T-helper 1 cell (primary cell): Measurements from ENCODE around the gene CDR2L.

Source experiments
- DNase-seq, 5 donors: peaks; one replicate each; pipeline ENCODE4 v3.0.0-alpha.2; 2012 to 2020
- total RNA-seq, 4 donors: gene quantifications; one replicate each; lab custom pipeline; 2026; lab: John Stamatoyannopoulos, UW

CDR2L gene
- total RNA-seq = 0 to 0.31 (median 0.19) reads per million in 4 donors

GRCh38 chr17:74987418-74987908 lies at the start of gene CDR2L:
Gene CDR2L, plus strand, starts transcription at chr17:74987632. Its CDS starts 412 bp downstream, at chr17:74988044.
- peak; percentile 83 to 92 (median 89) for DNase-seq

- DNase-seq = no peak
Measured at GRCh38 chr17:74938194-74938950, 49.1 kb upstream of the CDR2L start.

GRCh38 chr17:74939534-74939933 lies 47.9 kb upstream of the CDR2L start:
- DNase-seq = no peak

- no peak for DNase-seq
Measured at GRCh38 chr17:74941128-74941725, 46.2 kb upstream of the CDR2L start.

- no peak for DNase-seq
Measured at GRCh38 chr17:74943808-74944522, 43.5 kb upstream of the CDR2L start.

- DNase-seq = no peak
Measured at GRCh38 chr17:74945543-74945942, 41.9 kb upstream of the CDR2L start.

GRCh38 chr17:74946641-74947040 lies 40.8 kb upstream of the CDR2L start:
- no peak for DNase-seq

- no peak for DNase-seq
Measured at GRCh38 chr17:74947041-74947754, 40.2 kb upstream of the CDR2L start.

- DNase-seq = no peak
Measured at GRCh38 chr17:74949455-74950115, 37.8 kb upstream of the CDR2L start.

- DNase-seq = no peak
Measured at GRCh38 chr17:74950207-74950606, 37.2 kb upstream of the CDR2L start.

- no peak for DNase-seq
Measured at GRCh38 chr17:74951065-74951464, 36.4 kb upstream of the CDR2L start.

- DNase-seq = no peak
Measured at GRCh38 chr17:74951680-74952421, 35.6 kb upstream of the CDR2L start.

- DNase-seq = no peak
Measured at GRCh38 chr17:74952431-74953133, 34.9 kb upstream of the CDR2L start.

- DNase-seq = no peak
Measured at GRCh38 chr17:74953134-74953687, 34.2 kb upstream of the CDR2L start.

GRCh38 chr17:74954115-74954514 lies 33.3 kb upstream of the CDR2L start:
- DNase-seq = no peak

- DNase-seq = no peak
Measured at GRCh38 chr17:74954665-74955421, 32.6 kb upstream of the CDR2L start.

- no peak for DNase-seq
Measured at GRCh38 chr17:74956093-74956492, 31.3 kb upstream of the CDR2L start.

- DNase-seq = peak; percentile 45 to 74 (median 59)
Measured at GRCh38 chr17:74957935-74958740, 29.3 kb upstream of the CDR2L start.
